GM18861 (cell line): ENCODE measurements around the gene RORC.
"Not testable (repeated sequence)": the region's sequence is repeated elsewhere in the genome, so short reads cannot be mapped to it uniquely, and the experiment has no call there.

Experiments used
- ATAC-seq: cut with Tn5 transposase; IDR thresholded peaks from one replicate; pipeline ENCODE4 v1.9.1; 2021; ENCODE audit not compliant: unreplicated experiment

The RORC gene

DNA sequence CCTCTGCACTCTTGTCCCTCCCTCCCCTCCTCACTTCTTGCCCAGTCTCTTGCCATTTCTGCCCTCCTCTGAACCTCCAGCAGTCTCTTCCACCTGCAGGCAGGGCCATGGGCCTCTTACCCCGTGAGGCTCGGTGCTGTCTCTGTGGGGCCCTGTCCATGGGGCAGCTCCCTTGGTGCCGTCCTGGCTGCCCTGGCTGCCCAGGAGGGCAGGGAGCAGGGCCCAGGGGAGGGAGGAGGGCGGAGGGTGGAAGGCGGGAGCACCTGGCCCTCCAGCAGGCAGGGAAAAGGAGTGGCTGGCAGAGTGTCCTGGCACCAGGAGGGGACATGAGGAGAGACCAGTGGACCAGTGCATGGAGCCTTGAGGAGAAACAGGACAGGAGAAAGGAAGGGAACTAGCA lies at the start of gene RORC:
Gene RORC (minus strand): TSS at position 198 of the 400 bp plus-strand sequence. CDS start 38 bp downstream, at position 160.
- ATAC-seq, result no peak

DNA sequence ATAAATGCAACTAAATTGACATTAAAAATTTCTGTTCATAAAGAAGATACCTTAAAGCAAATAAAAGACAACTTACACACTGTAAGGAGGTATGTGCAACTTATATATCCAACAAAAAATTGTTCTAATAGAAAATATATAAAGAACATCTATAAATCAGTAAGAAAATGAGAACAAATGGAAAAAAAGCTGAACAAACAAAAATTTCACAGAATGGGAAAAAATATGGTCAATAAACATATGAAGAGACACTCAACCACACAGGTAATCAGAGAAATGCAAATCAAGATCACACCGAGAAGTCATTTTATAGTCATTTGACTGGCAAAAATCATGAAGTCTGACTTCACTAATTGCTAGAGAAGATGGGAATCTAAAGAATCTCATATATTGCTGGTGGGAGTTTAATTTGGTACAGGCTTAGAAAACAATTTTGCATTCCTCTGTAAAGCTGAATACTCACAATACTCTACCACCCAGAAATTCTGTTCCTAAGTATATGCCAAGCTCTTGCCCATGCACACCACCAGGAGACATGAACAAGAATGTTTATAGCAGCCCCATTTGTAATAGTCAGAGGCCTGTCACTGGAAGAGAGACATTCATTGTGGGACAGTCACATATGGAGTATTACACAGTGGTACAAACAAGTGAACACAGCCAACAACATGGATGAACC lies 44.0 kb upstream of the RORC start:
- no peak for ATAC-seq

DNA sequence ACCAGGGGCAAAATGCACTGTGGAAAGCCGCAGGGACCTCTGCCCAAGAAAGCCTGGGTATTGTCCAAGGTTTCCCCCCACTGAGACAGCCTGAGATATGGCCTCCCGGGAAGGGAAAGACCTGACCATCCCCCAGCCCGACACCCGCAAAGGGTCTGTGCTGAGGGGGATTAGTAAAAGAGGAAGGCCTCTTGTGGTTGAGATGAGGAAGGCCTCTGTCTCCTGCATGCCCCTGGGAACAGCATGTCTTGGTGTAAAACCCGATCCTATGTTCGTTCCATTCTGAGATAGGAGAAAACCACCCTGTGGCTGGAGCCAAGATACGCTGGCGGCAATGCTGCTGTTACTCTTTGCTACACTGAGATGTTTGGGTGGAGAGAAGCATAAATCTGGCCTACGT lies 41.2 kb upstream of the RORC start:
- not testable (repeated sequence) for ATAC-seq

DNA sequence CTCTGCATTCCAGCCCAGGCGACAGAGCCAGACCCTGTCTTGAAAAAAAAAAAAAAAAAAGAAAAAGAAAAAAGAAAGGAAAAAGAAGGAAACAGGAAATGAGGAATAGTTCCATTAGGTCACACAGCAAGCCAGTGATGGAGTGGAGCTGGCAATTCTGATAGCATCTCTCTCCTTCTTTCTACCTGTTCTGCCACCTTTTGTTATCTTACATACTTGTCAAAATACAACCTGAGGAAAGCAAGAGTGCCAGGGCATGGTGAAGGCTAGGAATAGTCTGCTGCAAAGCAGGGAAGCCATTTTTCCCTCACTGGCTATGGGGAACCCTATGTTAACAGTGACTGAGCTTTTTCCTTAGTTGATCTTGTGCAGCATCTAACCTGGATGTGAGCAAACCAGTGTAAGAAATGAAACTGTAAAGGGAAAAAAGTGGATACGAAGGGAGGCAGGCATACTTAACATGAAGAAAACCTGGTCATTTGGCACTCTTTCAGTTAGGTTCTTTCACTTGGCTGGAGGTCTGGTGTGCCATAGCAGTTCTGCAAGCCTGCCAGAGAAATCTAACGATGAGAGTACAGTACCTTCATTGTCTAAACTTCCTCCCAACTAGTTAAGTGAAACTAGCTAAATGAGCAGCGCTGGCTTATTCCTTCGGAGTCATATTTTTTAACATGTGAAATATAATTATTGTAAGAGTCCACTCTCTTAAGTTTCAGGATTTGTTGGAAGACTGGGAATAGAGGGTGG lies 39.9 kb upstream of the RORC start:
- ATAC-seq, result no peak

DNA sequence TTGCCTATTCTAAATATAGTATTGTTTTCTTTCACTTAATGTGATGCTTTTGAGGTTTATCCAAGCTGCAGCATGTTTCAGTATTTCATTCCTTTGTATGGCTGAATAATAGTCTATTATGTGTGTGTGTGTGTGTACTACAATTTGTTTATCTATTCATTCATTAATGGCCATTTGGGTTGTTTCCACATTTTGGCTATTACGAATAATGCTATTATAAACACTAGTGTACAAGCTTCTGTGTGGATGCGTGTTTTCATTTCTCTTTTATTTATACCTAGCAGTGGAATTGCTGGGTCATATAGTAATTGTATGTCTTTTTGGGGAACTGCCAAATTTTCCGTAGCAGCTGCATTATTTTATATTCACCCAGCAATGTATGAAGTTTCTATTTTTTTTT lies 36.9 kb upstream of the RORC start:
- no peak for ATAC-seq

DNA sequence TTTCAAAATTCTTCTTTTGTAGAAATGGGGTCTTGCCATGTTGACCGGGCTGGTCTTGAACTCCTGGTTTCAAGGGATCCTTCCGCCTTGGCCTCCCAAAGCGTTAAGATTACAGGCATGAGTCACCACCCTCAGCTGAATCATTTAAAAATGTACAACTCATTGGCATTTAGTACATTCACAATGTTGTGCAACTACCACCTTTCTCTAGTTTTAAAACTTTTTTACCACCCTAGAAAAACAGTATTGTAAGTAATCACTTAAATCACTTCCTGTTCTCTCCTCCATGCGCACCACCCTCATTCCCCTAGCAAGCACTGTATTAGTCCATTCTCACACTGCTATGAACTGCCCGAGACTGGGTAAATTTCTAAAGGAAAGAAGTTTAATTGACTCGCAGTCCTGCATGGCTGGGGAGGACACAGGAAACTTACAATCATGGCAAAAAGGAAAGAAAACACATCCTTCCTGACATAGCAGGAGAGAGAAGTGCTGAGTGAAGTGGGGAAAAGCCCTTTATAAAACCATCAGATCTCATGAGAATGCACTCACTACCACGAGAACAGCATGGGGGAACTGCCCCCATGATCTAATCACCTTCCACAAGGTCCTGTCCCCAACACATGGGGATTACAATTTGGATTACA lies 36.3 kb upstream of the RORC start:
- no peak for ATAC-seq

DNA sequence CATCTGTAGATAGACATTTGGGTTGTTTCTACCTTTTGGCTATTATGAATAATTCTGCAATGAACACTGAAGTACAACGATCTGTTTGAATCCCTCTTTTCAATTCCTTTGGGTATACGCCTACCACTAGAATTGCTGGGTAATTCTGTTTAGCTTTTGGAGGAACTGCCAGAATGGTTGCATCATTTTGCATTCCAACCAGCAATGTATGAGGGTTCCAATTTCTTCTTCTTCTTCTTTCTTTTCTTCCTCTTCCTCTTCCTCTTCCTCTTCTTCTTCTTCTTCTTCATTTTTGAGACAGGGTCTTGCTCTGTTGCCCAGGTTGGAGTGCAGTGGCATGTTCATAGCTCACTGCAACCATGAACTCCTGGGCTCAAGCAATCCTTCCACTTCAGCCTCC lies 35.7 kb upstream of the RORC start:
- ATAC-seq, result no peak

DNA sequence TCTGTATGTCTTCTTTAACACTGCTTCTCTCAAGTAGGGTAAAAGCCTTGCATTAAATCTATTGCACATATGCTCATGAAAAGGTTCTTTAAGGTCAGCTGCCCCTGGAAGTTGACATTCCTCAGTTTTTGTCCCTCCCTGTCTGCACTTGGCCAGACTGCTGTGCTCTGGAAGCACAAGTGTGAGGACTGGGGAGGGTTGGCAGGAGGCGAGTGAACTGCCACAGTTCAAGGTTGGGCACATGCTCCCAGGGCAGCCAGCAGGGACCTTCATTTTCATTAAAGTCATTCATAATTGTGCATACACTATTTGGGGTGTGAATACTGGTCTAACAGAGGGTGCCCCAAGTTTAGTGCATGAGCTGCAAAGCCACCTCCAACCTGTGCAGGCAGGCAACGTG lies 32.8 kb upstream of the RORC start:
- ATAC-seq, result no peak

DNA sequence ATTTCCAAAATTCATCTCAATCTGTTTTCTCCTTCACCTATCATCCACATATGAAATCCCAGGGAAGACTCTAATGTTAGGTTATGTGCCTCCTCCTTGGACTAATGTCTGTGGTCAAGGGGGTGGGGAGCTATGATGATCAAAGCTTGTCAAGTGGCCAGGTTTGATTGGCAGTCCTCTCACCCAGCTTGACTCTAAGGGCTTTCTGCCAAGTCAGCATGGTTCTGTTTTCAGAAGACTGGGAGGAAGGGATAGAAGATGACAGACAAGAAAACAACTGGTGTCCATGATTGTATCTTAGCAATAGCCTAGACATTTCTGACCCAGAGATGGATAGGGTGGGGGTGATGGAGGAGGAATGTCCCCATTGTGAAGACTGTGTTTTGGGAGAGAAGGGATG lies 31.0 kb upstream of the RORC start:
- no peak for ATAC-seq

DNA sequence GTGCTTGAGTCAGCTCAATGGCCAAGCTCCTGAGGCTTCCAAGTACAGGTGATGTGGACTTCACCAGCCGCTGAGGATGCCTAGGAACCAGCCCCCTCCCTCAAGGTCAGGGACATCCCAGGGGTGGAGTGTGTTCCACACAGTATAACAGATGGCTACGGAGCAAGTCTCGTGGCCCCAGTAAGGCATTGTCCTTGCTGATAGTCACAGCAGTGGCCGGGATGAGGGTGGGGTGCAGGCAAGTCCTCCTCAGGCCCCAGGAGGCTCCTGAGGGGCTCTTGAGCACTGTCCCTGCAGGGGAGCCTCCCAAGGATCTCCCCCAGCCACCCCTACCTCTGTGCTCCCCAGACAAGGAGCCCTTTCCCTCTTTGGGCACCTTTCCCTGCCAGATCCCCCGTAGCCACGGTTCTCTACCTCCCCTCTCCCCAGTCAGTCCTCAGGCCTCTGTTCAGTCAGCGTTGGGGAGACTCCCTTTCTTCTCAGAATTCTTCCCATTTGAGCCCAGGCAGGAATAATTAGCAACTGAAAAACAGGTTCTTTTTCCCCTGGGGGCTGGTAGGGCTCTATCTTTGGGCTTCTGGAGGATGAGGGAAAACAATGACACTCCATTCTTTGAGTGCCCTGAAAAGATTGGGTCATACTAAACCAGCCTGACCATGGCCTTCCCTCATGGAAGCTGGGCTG lies 29.0 kb upstream of the RORC start:
- ATAC-seq, result no peak

DNA sequence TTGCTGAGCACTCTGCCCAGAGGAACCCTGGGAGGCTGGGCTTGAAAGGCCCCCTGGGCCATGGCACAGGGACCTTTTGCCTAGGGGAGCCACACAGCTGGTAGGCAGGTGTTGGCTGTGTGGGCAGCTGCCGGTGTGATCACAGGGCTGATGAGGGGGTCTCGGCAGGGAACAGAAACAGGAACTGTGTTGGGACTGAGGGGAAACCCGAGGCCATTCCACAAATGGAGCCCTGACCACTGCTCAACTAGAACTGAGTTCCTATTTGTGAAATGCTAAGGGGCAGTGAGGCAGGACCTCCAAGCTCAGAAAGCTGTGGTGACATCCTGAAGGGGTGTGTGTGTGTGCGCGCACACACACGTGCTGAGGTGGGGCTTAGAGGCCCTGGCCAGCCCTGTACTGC lies 28.3 kb upstream of the RORC start:
- ATAC-seq, result no peak

DNA sequence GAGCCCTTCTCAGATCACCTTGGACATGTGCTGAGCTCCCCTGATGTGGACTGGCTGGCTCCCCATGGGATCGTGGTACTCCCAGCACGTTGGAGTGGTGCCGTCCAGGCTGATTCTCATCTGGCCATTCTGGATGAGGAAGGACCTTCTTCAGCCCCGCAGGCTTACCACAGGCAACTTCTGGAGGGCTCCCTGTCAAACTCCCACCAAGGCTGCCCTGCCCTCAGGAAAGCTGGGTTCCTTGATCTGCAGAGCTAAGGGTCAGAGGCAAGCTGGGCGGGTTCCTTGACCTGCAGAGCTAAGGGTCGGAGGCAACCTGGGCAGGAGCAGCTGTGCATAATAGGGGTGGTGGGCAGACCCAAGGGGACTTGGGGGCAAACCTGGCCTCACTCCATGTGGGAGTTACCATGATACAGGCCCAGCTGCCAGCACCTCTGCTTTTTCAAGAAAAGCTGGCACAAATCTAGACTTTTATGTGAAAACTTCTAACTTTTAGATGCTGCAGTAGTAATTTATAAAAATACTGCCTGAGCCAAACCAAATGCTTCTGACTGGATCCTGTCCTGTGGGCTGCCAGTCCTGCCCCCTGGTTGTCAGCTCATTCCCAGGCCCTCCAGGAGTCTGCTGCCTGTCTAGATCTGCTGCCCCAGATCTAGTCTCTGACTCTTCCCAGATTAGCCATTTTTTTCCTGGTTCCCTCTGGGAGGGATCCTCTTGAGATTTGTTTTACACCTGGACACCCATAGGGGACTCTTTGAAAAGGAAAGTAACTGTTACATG lies 27.5 kb upstream of the RORC start:
- ATAC-seq, result no peak

DNA sequence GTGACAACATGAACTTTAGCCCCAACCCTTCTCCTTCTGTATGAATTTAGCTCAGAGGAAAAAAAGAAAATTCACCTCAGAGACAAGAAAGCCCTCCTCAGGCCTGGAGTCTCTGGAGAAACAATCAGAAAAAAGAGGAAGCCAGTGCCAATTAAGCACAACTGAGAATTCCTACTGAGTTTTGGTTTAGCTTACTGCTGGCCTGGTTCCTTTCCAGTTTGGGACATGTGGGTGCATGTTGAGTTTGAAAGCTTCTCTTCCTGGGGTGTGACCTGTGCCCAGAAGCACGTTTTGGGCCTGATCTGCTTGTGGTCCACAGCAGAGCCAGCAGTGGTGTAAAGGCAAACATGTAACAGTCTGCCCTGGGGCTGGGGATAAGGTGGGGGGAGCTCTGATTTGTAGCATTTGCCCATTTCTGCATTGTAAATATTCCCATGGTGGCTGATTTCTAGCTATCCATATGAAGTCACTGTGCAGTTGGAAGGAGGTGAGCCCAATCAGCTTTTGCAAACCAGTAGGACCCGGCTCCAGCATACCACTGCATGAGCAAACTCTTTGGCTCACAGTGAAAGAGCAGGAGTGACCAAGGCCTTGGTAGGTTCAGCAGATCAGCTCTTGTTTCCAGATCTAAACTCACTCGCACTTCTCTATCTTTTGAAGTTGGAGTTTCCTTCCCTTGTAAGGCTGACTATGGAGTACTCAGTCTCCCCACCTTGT lies 26.6 kb upstream of the RORC start:
- ATAC-seq, result no peak

DNA sequence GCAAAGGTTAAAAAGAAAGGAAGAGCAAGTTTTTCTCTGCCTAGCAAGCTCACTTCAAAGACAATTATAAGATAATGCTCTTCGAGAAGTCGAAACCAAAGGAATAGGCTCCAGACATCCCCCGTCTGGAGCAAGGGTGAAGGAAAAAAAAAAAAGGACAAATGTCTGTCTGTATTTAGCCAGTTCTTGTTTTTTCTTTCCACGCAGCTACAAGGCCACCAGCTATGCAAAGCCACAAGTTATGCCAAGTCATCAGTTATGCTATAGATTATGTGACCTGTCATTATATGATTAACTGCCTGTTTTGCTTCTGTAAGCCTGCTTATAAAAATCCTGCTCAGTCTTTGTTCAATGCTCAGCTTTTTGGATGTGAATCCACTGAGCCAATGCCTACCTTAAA lies 24.3 kb upstream of the RORC start:
- no peak for ATAC-seq

DNA sequence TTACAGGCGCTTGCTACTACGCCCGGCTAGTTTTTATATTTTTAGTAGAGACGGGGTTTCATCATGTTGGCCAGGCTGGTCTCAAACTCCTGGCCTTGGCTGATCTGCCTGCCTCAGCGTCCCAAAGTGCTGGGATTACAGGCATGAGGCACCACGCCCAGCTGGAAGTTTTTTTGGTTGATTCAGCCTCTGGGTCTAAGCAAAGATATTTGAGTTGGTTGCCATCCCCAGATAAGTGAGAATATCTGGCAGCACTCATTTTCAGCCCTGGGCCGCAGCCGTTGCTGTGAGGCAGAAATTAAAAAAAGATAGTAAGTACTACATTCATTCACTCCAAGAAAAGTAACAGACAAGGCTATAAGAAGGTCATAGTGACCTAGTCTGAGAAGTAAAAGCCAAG lies 23.9 kb upstream of the RORC start:
- not testable (repeated sequence) for ATAC-seq

DNA sequence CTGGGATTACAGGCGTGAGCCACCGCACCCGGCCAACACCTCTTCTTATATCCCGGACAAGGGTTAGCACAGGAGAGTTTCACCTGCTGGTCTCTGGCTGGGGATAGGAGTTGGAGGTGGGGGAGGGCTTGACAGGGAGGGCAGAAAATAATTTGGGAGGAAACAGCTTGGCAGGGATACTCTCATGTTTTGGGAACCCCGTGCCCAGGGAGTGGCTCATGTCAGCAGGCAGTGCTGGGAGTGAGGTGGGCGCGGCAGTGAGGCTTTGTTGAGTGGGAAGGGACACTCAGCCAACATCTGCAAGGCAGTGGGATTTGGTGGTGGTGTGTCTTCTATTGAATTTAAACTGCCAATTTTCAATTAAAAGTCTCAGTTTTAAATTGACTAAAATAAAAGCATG lies 23.1 kb upstream of the RORC start:
- ATAC-seq, result no peak

DNA sequence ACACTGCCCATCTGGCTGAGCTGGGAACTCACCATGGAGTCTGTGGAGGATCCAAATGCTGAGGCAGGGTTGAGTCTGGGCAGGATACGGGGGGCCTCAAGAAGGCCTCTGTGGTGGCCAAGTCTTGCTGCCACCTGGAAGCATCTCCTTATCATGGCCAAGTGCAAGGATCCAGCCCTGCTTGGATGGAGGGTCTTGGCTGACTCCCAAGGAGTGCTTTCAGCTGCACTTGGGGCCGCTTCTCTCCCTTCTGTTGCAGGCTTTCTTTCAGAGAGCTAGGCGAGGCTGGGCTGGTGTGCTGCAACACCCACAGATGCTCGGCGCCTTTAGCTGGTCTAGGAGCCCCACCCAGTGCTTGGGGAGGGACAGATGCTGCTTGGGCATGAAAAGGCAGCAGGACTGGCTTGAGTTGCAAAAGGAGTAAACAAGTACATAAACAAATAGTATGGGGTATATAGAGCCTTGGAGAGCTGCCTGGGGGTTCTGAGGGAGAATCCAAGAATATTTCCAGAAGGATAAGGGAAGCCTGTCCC lies 21.9 kb upstream of the RORC start, which contains the start of gene THEM5:
Gene THEM5 (minus strand): TSS at position 302 of the 533 bp plus-strand sequence. CDS start 147 bp downstream, at position 155.
- no peak for ATAC-seq

DNA sequence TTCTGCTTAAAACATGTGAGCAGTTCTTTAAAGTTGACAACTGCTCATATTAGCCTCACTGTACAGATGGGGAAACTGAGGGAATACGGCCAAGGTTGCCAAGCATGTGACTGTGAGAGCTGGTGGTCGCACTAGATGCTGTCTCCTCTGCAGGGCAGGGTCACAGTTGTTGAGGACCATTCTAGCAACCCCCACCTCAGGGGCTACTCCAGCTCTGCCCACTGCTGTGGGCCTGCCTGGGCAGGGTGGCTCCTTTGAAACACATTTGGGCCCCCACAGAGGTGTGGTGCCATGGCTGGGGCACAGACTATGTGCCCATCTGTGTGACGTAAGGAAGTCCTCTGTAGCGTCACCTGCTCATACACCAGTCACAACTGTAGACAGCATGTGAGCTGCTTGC lies 21.1 kb upstream of the RORC start:
- no peak for ATAC-seq

DNA sequence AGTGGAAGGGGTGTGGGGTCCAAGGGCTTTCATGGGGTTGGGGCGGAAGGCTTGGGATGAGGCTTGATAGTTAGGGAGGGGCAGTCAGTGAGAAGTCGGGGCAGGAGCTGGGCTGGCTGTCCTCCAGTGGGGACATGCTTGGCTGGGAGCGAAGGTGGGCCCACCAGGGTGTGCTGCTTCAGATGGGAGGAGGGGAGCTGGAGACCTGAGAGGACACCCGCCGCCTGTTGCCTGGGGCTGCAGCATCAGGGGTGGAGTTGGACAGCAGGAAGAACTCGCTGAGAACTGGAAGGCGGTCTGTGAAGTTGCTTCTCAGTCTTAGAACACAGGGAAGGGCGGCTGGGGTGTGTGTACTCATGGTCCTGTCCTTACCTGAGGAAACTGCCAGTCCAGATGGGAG lies 20.3 kb upstream of the RORC start:
- ATAC-seq, result no peak

DNA sequence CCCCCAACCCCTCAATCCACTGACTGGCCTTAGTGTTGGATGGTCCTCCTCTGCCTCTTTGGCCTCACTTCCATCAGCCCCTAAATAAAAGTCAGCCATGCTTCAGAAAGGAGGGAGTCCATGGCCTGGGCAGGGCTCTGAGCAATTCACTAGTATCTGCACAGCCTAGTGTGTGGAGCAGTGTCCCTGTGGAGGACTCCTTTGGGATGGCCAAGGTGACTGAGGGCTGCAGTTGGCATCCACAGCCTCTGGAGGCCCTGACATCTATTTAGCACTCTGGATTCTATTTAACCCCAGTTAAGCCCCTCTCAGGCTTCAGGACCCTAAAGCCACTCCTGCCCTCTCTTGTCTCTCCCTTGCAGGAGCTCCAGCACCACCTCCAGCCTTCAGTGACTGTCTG lies 18.3 kb upstream of the RORC start:
- no peak for ATAC-seq
